ENCODE data around the gene FGF18. TPM values are rescaled to one million over a fixed set of nuclear protein-coding genes. Genes with fewer than 3 reads are reported as not detected.
"Not testable (repeated sequence)": the region's sequence is repeated elsewhere in the genome, so short reads cannot be mapped to it uniquely, and the experiment has no call there.

Gene FGF18
- total and polyA plus RNA-seq, 2 donors (not counting 3 experiments of a cell fraction or from before 2014, with no cell fraction given) = 0.04 to 0.27 TPM

DNA sequence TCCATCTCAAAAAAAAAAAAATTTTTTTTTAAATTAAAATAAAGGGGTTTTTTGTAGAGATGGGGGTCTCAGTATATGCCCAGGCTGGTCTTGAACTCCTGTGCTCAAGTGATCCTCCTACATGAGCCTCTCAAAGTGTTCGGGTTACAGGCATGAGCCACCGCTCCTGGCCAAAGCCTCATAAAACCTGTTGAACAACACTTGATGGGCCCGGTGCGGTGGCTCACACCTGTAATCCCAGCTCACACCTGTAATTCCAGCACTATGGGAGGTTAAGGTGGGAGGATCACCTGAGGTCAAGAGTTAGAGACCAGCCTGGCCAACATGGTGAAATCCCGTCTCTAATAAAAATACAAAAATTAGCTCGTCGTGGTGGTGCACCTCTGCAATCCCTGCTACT, 39.5 kb upstream of the FGF18 start:
- dilution Hi-C loops (cut with MboI; ENCODE audit: extremely low pct_ligation_motif_present, low sequenced_read_pairs) (no loop called here), intact Hi-C loops (cut with micrococcal nuclease) (no loop called here)
- DNase-seq (ENCODE audit: low read depth, low spot score) = no peak
- FAIRE-seq = no peak
- ChIA-PET CTCF (no interaction called here), POLR2A (no interaction called here)
- Histone ChIP-seq H3K9me1 (replicated peaks; ENCODE audit: control insufficient read depth, extremely low read depth, insufficient read depth, low read length) (no peaks in the 10 kb centered on the region), H4K20me1 (replicated peaks; ENCODE audit: control insufficient read depth, extremely low read depth, insufficient read depth, low read length) (no peaks in the 10 kb centered on the region), H3K9me3 (replicated peaks; ENCODE audit: control insufficient read depth, insufficient read depth, low read length) (no peaks in the 10 kb centered on the region), H3K36me3 (ENCODE audit: control insufficient read depth in 2 of 2, extremely low read depth in 1 of 2, insufficient read depth in 2 of 2, low read length in 2 of 2) (no peaks in the 10 kb centered on the region), H3K27me3 (ENCODE audit: control insufficient read depth in 2 of 2, insufficient read depth in 2 of 2, low read length in 2 of 2) (no peaks in the 10 kb centered on the region), H3K4me1 (ENCODE audit: control insufficient read depth, extremely low read depth, insufficient read depth, low read length) (no peaks in the 10 kb centered on the region), H3K9ac (replicated peaks; ENCODE audit: extremely low read depth, insufficient read depth, low read length) (no peak overlapping the region), H3K4me3 (replicated peaks in 1 of 3; ENCODE audit: insufficient read depth in 1 of 3, low read depth in 1 of 3, low read length in 3 of 3) (no peak overlapping the region), H3K27ac (ENCODE audit: insufficient read depth, low read depth, low read length) (no peak overlapping the region), H3K79me2 (ENCODE audit: control insufficient read depth, insufficient read depth, low read length) (no peaks in the 10 kb centered on the region), H3K4me2 (ENCODE audit: insufficient read depth, low read length) (no peak overlapping the region), H2AFZ (ENCODE audit: low read depth, low read length) (no peak overlapping the region)
- no peak for TF ChIP-seq MYC (IDR thresholded peaks at IDR 0.05; ENCODE audit: low read depth, low read length)
- TF ChIP-seq POLR2AphosphoS5 (IDR thresholded peaks at IDR 0.05; ENCODE audit: insufficient read depth, low read depth, low read length) = no peak
- BruUV-seq (replicated peaks) = no TSS peak

DNA sequence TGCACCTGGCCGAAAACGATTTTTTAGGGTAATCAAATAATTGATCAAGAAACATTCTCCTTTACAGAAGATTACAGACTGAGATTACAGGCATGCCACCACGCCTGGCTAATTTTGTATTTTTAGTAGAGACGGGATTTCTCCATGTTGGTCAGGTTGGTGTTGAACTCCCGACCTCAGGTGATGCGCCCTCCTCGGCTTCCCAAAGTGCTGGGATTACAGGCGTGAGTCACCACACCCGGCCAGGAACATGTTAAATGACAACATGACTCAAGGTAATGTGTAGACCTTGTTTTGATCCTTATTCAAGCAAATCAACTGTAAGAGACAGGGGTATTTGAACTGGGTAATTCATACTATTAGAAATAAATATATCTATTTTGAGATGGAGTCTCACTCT, 35.0 kb upstream of the FGF18 start:
- intact Hi-C loops (cut with micrococcal nuclease); H3K4me3 ChIP-seq (replicated peaks in 1 of 3; ENCODE audit: insufficient read depth in 1 of 3, low read depth in 1 of 3, low read length in 3 of 3); BruUV-seq (replicated peaks); H3K9ac ChIP-seq (replicated peaks; ENCODE audit: extremely low read depth, insufficient read depth, low read length); H3K27me3 ChIP-seq (ENCODE audit: control insufficient read depth in 2 of 2, insufficient read depth in 2 of 2, low read length in 2 of 2); CTCF ChIA-PET; H3K27ac ChIP-seq (ENCODE audit: insufficient read depth, low read depth, low read length); H3K9me3 ChIP-seq (replicated peaks; ENCODE audit: control insufficient read depth, insufficient read depth, low read length); dilution Hi-C loops (cut with MboI; ENCODE audit: extremely low pct_ligation_motif_present, low sequenced_read_pairs); H3K36me3 ChIP-seq (ENCODE audit: control insufficient read depth in 2 of 2, extremely low read depth in 1 of 2, insufficient read depth in 2 of 2, low read length in 2 of 2); DNase-seq (ENCODE audit: low read depth, low spot score); FAIRE-seq; POLR2A ChIA-PET; H2AFZ ChIP-seq (ENCODE audit: low read depth, low read length); H3K9me1 ChIP-seq (replicated peaks; ENCODE audit: control insufficient read depth, extremely low read depth, insufficient read depth, low read length); H3K4me1 ChIP-seq (ENCODE audit: control insufficient read depth, extremely low read depth, insufficient read depth, low read length); H3K4me2 ChIP-seq (ENCODE audit: insufficient read depth, low read length); H4K20me1 ChIP-seq (replicated peaks; ENCODE audit: control insufficient read depth, extremely low read depth, insufficient read depth, low read length): not testable (repeated sequence)
- peaks cover 17% of the 10 kb centered on the region for H3K79me2 ChIP-seq (ENCODE audit: control insufficient read depth, insufficient read depth, low read length)

DNA sequence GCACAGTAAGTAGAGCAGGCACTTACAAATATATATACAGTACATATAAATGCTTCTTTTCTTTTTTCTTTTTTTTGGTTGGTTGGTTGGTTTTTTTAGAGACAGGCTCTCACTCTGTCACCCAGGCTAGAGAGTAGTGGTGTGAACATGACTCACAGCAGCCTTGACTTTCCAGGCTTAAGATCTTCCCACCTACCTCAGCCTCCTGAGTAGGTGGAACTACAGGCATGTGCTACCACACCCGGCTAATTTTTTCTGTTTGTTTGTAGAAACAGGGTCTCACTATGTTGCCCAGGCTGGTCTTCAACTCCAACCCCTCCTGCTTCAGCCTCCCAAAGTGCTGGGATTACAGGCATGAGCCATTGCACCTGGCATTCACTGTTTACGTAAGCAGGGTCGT, 34.4 kb upstream of the FGF18 start:
- H2AFZ ChIP-seq (ENCODE audit: low read depth, low read length); H3K9me3 ChIP-seq (replicated peaks; ENCODE audit: control insufficient read depth, insufficient read depth, low read length); H3K9ac ChIP-seq (replicated peaks; ENCODE audit: extremely low read depth, insufficient read depth, low read length); intact Hi-C loops (cut with micrococcal nuclease); BruUV-seq (replicated peaks); CTCF ChIA-PET; H3K36me3 ChIP-seq (ENCODE audit: control insufficient read depth in 2 of 2, extremely low read depth in 1 of 2, insufficient read depth in 2 of 2, low read length in 2 of 2); POLR2A ChIA-PET; DNase-seq (ENCODE audit: low read depth, low spot score); H3K27me3 ChIP-seq (ENCODE audit: control insufficient read depth in 2 of 2, insufficient read depth in 2 of 2, low read length in 2 of 2); H3K9me1 ChIP-seq (replicated peaks; ENCODE audit: control insufficient read depth, extremely low read depth, insufficient read depth, low read length); FAIRE-seq; H3K4me2 ChIP-seq (ENCODE audit: insufficient read depth, low read length); H3K4me3 ChIP-seq (replicated peaks in 1 of 3; ENCODE audit: insufficient read depth in 1 of 3, low read depth in 1 of 3, low read length in 3 of 3); H3K27ac ChIP-seq (ENCODE audit: insufficient read depth, low read depth, low read length); dilution Hi-C loops (cut with MboI; ENCODE audit: extremely low pct_ligation_motif_present, low sequenced_read_pairs): not testable (repeated sequence)
- H4K20me1 ChIP-seq (replicated peaks; ENCODE audit: control insufficient read depth, extremely low read depth, insufficient read depth, low read length) = peaks cover 15% of the 10 kb centered on the region
- peaks cover 23% of the 10 kb centered on the region for H3K79me2 ChIP-seq (ENCODE audit: control insufficient read depth, insufficient read depth, low read length)
- H3K4me1 ChIP-seq (ENCODE audit: control insufficient read depth, extremely low read depth, insufficient read depth, low read length) = peaks cover 10% of the 10 kb centered on the region

Data from endothelial cell of umbilical vein (primary cell).